ENCODE results near the gene DDX55. TPM values are rescaled to one million over a fixed set of nuclear protein-coding genes. Genes with fewer than 3 reads are reported as not detected.

DDX55 gene
- total RNA-seq, 1 donor from 2014 or later, result 24.6 TPM

Small RNAs within 50 kb of the gene (small RNA-seq; reads per million reads assigned to genes)
- 0.29 reads per million, percentile 50 among the genes with 10 or more reads in this experiment for gene SNORA9B (ENCODE audit: low replicate concordance)

Other genes with a start within 250 kb of the DDX55 start
- gene SBNO1, start 237.3 kb upstream of the DDX55 start, total RNA-seq, result 24.5 TPM
- gene KMT5A, start 218.0 kb upstream of the DDX55 start, total RNA-seq, result 37.0 TPM
- 1.4 TPM for gene RILPL2, start 165.4 kb upstream of the DDX55 start, total RNA-seq
- 26.4 TPM for gene SNRNP35, start 144.0 kb upstream of the DDX55 start, total RNA-seq
- gene RILPL1, start 68.4 kb upstream of the DDX55 start, total RNA-seq, result 12.5 TPM
- gene TMED2, start 17.5 kb upstream of the DDX55 start, total RNA-seq, result 250 TPM
- 62.2 TPM for gene EIF2B1, start 31.6 kb downstream of the DDX55 start, total RNA-seq
- gene GTF2H3, start 31.7 kb downstream of the DDX55 start, total RNA-seq, result 59.3 TPM
- gene TCTN2, start 69.0 kb downstream of the DDX55 start, total RNA-seq, result 6.8 TPM
- 14.6 TPM for gene ATP6V0A2, start 110.3 kb downstream of the DDX55 start, total RNA-seq
- 0.62 TPM for gene DNAH10, start 160.2 kb downstream of the DDX55 start, total RNA-seq